Measurements from ENCODE around the gene LYL1. TPM values are rescaled to one million over a fixed set of nuclear protein-coding genes. Genes with fewer than 3 reads are reported as not detected.

LYL1 gene
- total and polyA plus RNA-seq, 2 of the 4 experiments (the other 2 are of a cell fraction) = 0.36 to 0.39 TPM

GRCh38 chr19:13083627-13084026 lies 19.0 kb downstream of the LYL1 start:
- Histone ChIP-seq H3K27ac (ENCODE audit: insufficient read depth, low read length) (no peak overlapping the region), H4K5ac (ENCODE audit: low read depth, low read length) (no peak overlapping the region), H2BK20ac (ENCODE audit: low read depth, low read length) (no peak overlapping the region), H4K20me1 (ENCODE audit: insufficient read depth, low read length) (peaks cover 3% of the 10 kb centered on the region; the same call in 1 of the 2 replicates), H3K9ac (ENCODE audit: low read depth, low read length) (no peak overlapping the region), H2BK120ac (ENCODE audit: low read depth, low read length) (no peak overlapping the region), H3K79me1 (ENCODE audit: low read depth in 1 of 2, low read length in 2 of 2) (peaks cover 0 to 30% of the 10 kb centered on the region in 2 experiments; a peak in 2 of 4 replicates), H2AK9ac (replicated peaks; ENCODE audit: low read depth, low read length, poor library complexity) (no peak overlapping the region), H3K4me1 (ENCODE audit: control insufficient read depth, insufficient read depth, low read length) (peaks cover 22% of the 10 kb centered on the region), H4K8ac (ENCODE audit: low read depth in 2 of 2, low read length in 2 of 2) (no peak overlapping the region), H3K27me3 (ENCODE audit: control insufficient read depth, insufficient read depth, low read length) (no peaks in the 10 kb centered on the region), H3K56ac (ENCODE audit: extremely low read depth, insufficient read depth, low read length) (no peak overlapping the region), H2BK15ac (ENCODE audit: low read depth, low read length) (no peak overlapping the region), H2BK5ac (ENCODE audit: low read depth, low read length, poor library complexity, severe bottlenecking) (no peak overlapping the region), H2AFZ (replicated peaks; ENCODE audit: low read length, poor library complexity) (no peak overlapping the region), H3K18ac (ENCODE audit: low read depth, low read length) (no peak overlapping the region), H4K91ac (ENCODE audit: insufficient read depth, low read depth, low read length) (no peak overlapping the region), H3K36me3 (ENCODE audit: control insufficient read depth, insufficient read depth, low read length) (peaks cover 52% of the 10 kb centered on the region), H3K23ac (ENCODE audit: low read depth, low read length) (no peak overlapping the region), H2AK5ac (ENCODE audit: low read depth, low read length) (no peak overlapping the region), H3K4ac (ENCODE audit: low read depth, low read length) (no peak overlapping the region), H3K4me2 (ENCODE audit: low read depth, low read length) (no peak overlapping the region), H3K9me3 (ENCODE audit: control insufficient read depth, insufficient read depth, low read length) (no peaks in the 10 kb centered on the region), H3K4me3 (ENCODE audit: insufficient read depth, low read depth, low read length) (no peak overlapping the region), H3K9me1 (ENCODE audit: insufficient read depth, low read length) (peaks cover 4% of the 10 kb centered on the region), H3K14ac (replicated peaks; ENCODE audit: low read depth, low read length) (no peak overlapping the region)
- dilution Hi-C loops (cut with HindIII; ENCODE audit: low sequenced_read_pairs, unreplicated experiment) (no loop called here), intact Hi-C loops (cut with micrococcal nuclease) (no loop called here), in situ Hi-C loops (cut with MboI; ENCODE audit: low sequenced_read_pairs) (no loop called here)
- POLR2A ChIA-PET (ENCODE audit: unreplicated experiment) = no interaction called here
- no peak for DNase-seq
- no peak for ATAC-seq (ENCODE audit: low read depth)
- TF ChIP-seq CTCF (conservative IDR thresholded peaks at IDR 0.05; ENCODE audit: low read depth, low read length) (no peak), SMC3 (IDR thresholded peaks at IDR 0.05; ENCODE audit: low read depth, low read length) (no peak), RCOR1 (IDR thresholded peaks at IDR 0.05; ENCODE audit: insufficient replicate concordance, low read length) (no peak), BHLHE40 (IDR thresholded peaks at IDR 0.05; ENCODE audit: low read depth, low read length) (no peak), MXI1 (IDR thresholded peaks at IDR 0.05; ENCODE audit: borderline replicate concordance, low read depth, low read length) (no peak), RAD21 (IDR thresholded peaks at IDR 0.05; ENCODE audit: low read length) (no peak), MAZ (IDR thresholded peaks at IDR 0.05; ENCODE audit: borderline replicate concordance, low read depth, low read length) (no peak), CHD1 (IDR thresholded peaks at IDR 0.05; ENCODE audit: low read depth, low read length) (no peak), ELK1 (IDR thresholded peaks at IDR 0.05; ENCODE audit: borderline replicate concordance, low read depth, low read length) (no peak), USF2 (IDR thresholded peaks at IDR 0.05; ENCODE audit: low read depth, low read length) (no peak), FOS (IDR thresholded peaks at IDR 0.05; ENCODE audit: low read depth, low read length) (no peak), NFE2L2 (IDR thresholded peaks at IDR 0.05; ENCODE audit: low read depth, low read length) (no peak), MAFK (IDR thresholded peaks at IDR 0.05; ENCODE audit: low read depth, low read length) (no peak)
- CTCF ChIA-PET = no interaction called here
- no TSS peak for BruUV-seq (replicated peaks)
- no CpG with 5 or more reads among the region's 9 CpGs for WGBS, 2 experiments (ENCODE audit: extremely low coverage in 2 of 2, insufficient read length in 1 of 2)
